GM18505 (cell line): ENCODE results near the gene RYR1.

Source experiments
- ATAC-seq: cut with Tn5 transposase; IDR thresholded peaks from one replicate; pipeline ENCODE4 v1.9.1; 2021; ENCODE audit not compliant: unreplicated experiment
- POLR2A ChIP-seq: IDR thresholded peaks from 4 replicates; pipeline ENCODE4 v1.6.1; 2011; ENCODE audit warnings: borderline replicate concordance; ENCODE audit not compliant: insufficient read depth, insufficient read length; ENCODE audit errors: extremely low read depth

The RYR1 gene

GRCh38 chr19:38632476-38633213 is 199.2 kb downstream of the RYR1 start:
- ATAC-seq, result no peak
- TF ChIP-seq POLR2A, result no peak

GRCh38 chr19:38634757-38635482 is 201.4 kb downstream of the RYR1 start:
- TF ChIP-seq POLR2A, result no peak
- no peak for ATAC-seq

GRCh38 chr19:38635483-38636399 is 202.2 kb downstream of the RYR1 start:
- no peak for TF ChIP-seq POLR2A
- ATAC-seq, result no peak
